T-helper 2 cell treated with Interferon-gamma antibody and Interleukin-4, amounts not matched to agents 5 μg/mL and 100 μg/mL, for 36 hours (primary cell): ENCODE data around the gene SUSD6.
A peak's percentile ranks its signal among the peaks of the same experiment; 100 is the strongest.
"Not testable (repeated sequence)": the region's sequence is repeated elsewhere in the genome, so short reads cannot be mapped to it uniquely, and the experiment has no call there.

Experiments used
- DNase-seq: peaks from one replicate; pipeline ENCODE4 v3.0.0; 2021; ENCODE audit warnings: low spot score
- H3K27ac Mint-ChIP-seq: one replicate; pipeline ENCODE4 v1.8.0; 2021; ENCODE audit warnings: mild to moderate bottlenecking, mixed read lengths
- H3K27me3 Mint-ChIP-seq: one replicate; pipeline ENCODE4 v1.8.0; 2021; ENCODE audit warnings: low read depth, mixed read lengths
- H3K36me3 Mint-ChIP-seq: one replicate; pipeline ENCODE4 v1.8.0; 2021; ENCODE audit warnings: low read depth, mixed read lengths
- H3K4me1 Mint-ChIP-seq: one replicate; pipeline ENCODE4 v1.8.0; 2021; ENCODE audit warnings: low read depth, mixed read lengths
- H3K4me3 Mint-ChIP-seq: one replicate; pipeline ENCODE4 v1.8.0; 2022; ENCODE audit warnings: mild to moderate bottlenecking, moderate library complexity, mixed read lengths
- H3K9me3 Mint-ChIP-seq: one replicate; pipeline ENCODE4 v1.8.0; 2021; ENCODE audit warnings: mixed read lengths

SUSD6 gene

GRCh38 chr14:69711477-69711876, 100.1 kb downstream of the SUSD6 start:
- H3K36me3 Mint-ChIP-seq = peaks cover 63% of the 10 kb centered on the region
- H3K4me3 Mint-ChIP-seq = peak overlapping the region; percentile 29
- no peaks in the 10 kb centered on the region for H3K9me3 Mint-ChIP-seq
- no peaks in the 10 kb centered on the region for H3K27me3 Mint-ChIP-seq
- peaks cover 52% of the 10 kb centered on the region for H3K4me1 Mint-ChIP-seq
- no peak for DNase-seq
- H3K27ac Mint-ChIP-seq = peak overlapping the region; percentile 75

- Mint-ChIP-seq H3K4me3 (no peak overlapping the region), H3K27me3 (no peaks in the 10 kb centered on the region), H3K36me3 (peaks cover 61% of the 10 kb centered on the region), H3K27ac (peak overlapping the region; percentile 88), H3K9me3 (no peaks in the 10 kb centered on the region), H3K4me1 (peaks cover 57% of the 10 kb centered on the region)
- no peak for DNase-seq
These were observed 100.6 kb downstream of the SUSD6 start for GRCh38 chr14:69711881-69712560.

- Mint-ChIP-seq H3K27me3 (no peaks in the 10 kb centered on the region), H3K27ac (peak overlapping the region; percentile 88), H3K4me1 (peaks cover 58% of the 10 kb centered on the region), H3K36me3 (peaks cover 57% of the 10 kb centered on the region), H3K9me3 (no peaks in the 10 kb centered on the region), H3K4me3 (peak overlapping the region; percentile 72)
- DNase-seq = no peak
These were observed 101.2 kb downstream of the SUSD6 start for GRCh38 chr14:69712599-69713088.

- Mint-ChIP-seq H3K9me3 (no peaks in the 10 kb centered on the region), H3K27ac (peak overlapping the region; percentile 88), H3K36me3 (peaks cover 55% of the 10 kb centered on the region), H3K27me3 (no peaks in the 10 kb centered on the region), H3K4me1 (peaks cover 60% of the 10 kb centered on the region), H3K4me3 (peak overlapping the region; percentile 28)
- no peak for DNase-seq
These were observed 101.9 kb downstream of the SUSD6 start for GRCh38 chr14:69713209-69713781.

GRCh38 chr14:69713993-69714679, 102.7 kb downstream of the SUSD6 start:
- H3K27ac Mint-ChIP-seq = peak overlapping the region; percentile 43
- H3K36me3 Mint-ChIP-seq = peaks cover 49% of the 10 kb centered on the region
- H3K4me3 Mint-ChIP-seq = no peak overlapping the region
- DNase-seq = no peak
- H3K9me3 Mint-ChIP-seq = no peaks in the 10 kb centered on the region
- no peaks in the 10 kb centered on the region for H3K27me3 Mint-ChIP-seq
- peaks cover 59% of the 10 kb centered on the region for H3K4me1 Mint-ChIP-seq

GRCh38 chr14:69715725-69716477, 104.5 kb downstream of the SUSD6 start:
- peak overlapping the region; percentile 82 for H3K27ac Mint-ChIP-seq
- peaks cover 53% of the 10 kb centered on the region for H3K4me1 Mint-ChIP-seq
- H3K9me3 Mint-ChIP-seq = no peaks in the 10 kb centered on the region
- H3K4me3 Mint-ChIP-seq = peak overlapping the region; percentile 66
- no peak for DNase-seq
- no peaks in the 10 kb centered on the region for H3K27me3 Mint-ChIP-seq
- peaks cover 36% of the 10 kb centered on the region for H3K36me3 Mint-ChIP-seq

GRCh38 chr14:69716478-69717187, 105.2 kb downstream of the SUSD6 start:
- H3K4me1 Mint-ChIP-seq = peaks cover 50% of the 10 kb centered on the region
- peak overlapping the region; percentile 66 for H3K4me3 Mint-ChIP-seq
- peaks cover 30% of the 10 kb centered on the region for H3K36me3 Mint-ChIP-seq
- no peaks in the 10 kb centered on the region for H3K27me3 Mint-ChIP-seq
- DNase-seq = peak; percentile 76
- no peaks in the 10 kb centered on the region for H3K9me3 Mint-ChIP-seq
- H3K27ac Mint-ChIP-seq = peak overlapping the region; percentile 82

- peaks cover 35% of the 10 kb centered on the region for H3K4me1 Mint-ChIP-seq
- not testable (repeated sequence) for H3K9me3 Mint-ChIP-seq, H3K27ac Mint-ChIP-seq, H3K4me3 Mint-ChIP-seq, H3K27me3 Mint-ChIP-seq, DNase-seq
- H3K36me3 Mint-ChIP-seq = peaks cover 16% of the 10 kb centered on the region
These were observed 107.2 kb downstream of the SUSD6 start for GRCh38 chr14:69718614-69719013.

GRCh38 chr14:69719501-69719951, 108.1 kb downstream of the SUSD6 start:
- Mint-ChIP-seq H3K4me1 (peaks cover 28% of the 10 kb centered on the region), H3K9me3 (no peaks in the 10 kb centered on the region), H3K36me3 (peaks cover 10% of the 10 kb centered on the region), H3K27ac (no peak overlapping the region), H3K27me3 (no peaks in the 10 kb centered on the region), H3K4me3 (no peak overlapping the region)
- DNase-seq = no peak

- H3K27me3 Mint-ChIP-seq = peaks cover 2% of the 10 kb centered on the region
- DNase-seq = no peak
- H3K36me3 Mint-ChIP-seq = peaks cover 5% of the 10 kb centered on the region
- H3K4me3 Mint-ChIP-seq = no peak overlapping the region
- H3K27ac Mint-ChIP-seq = no peak overlapping the region
- peaks cover 24% of the 10 kb centered on the region for H3K4me1 Mint-ChIP-seq
- no peaks in the 10 kb centered on the region for H3K9me3 Mint-ChIP-seq
These were observed 109.5 kb downstream of the SUSD6 start for GRCh38 chr14:69720912-69721311.

- peaks cover 4% of the 10 kb centered on the region for H3K27me3 Mint-ChIP-seq
- H3K27ac Mint-ChIP-seq = peak overlapping the region; percentile 67
- H3K9me3 Mint-ChIP-seq = no peaks in the 10 kb centered on the region
- H3K4me1 Mint-ChIP-seq = peaks cover 26% of the 10 kb centered on the region
- H3K4me3 Mint-ChIP-seq = peak overlapping the region; percentile 67
- no peaks in the 10 kb centered on the region for H3K36me3 Mint-ChIP-seq
- DNase-seq = peak; percentile 78
These were observed 115.5 kb downstream of the SUSD6 start for GRCh38 chr14:69726761-69727511.

- H3K27me3 Mint-ChIP-seq = peaks cover 8% of the 10 kb centered on the region
- H3K9me3 Mint-ChIP-seq = no peaks in the 10 kb centered on the region
- H3K4me3 Mint-ChIP-seq = no peak overlapping the region
- DNase-seq = no peak
- H3K36me3 Mint-ChIP-seq = no peaks in the 10 kb centered on the region
- H3K27ac Mint-ChIP-seq = no peak overlapping the region
- H3K4me1 Mint-ChIP-seq = peaks cover 26% of the 10 kb centered on the region
These were observed 116.5 kb downstream of the SUSD6 start for GRCh38 chr14:69727860-69728259.
